GM12878 (cell line): ENCODE results near the gene DCLK2. TPM values are rescaled to one million over a fixed set of nuclear protein-coding genes. Genes with fewer than 3 reads are reported as not detected.

ENCODE experiments used
- ATAC-seq: fragments of 200-7000 bp; cut with Tn5 transposase; 3 replicates; pipeline ENCODE4 v1.9.1; 2020; ENCODE audit warnings: mild to moderate bottlenecking, moderate library complexity
- BruUV-seq: library from RNA; stranded (reverse); fragments of 400-500 nt; replicated peaks from 2 replicates; lab custom pipeline; 2021; lab: Mats Ljungman, UMichigan
- CTCF ChIA-PET: fragments of 300-600 bp; sonication (Branson Sonifier 250); formaldehyde crosslinking; extraction: SDS; loops from one replicate; lab custom pipeline; 2021; ENCODE audit warnings: inconsistent platforms; lab: Yijun Ruan, JAX
- POLR2A ChIA-PET: fragments of 350-600 bp; formaldehyde crosslinking; extraction: SDS; loops from one replicate; lab custom pipeline; 2021; ENCODE audit warnings: inconsistent platforms; lab: Charles Lee
- RAD21 ChIA-PET: fragments of 300-600 bp; sonication (Branson Sonifier 250); formaldehyde crosslinking; loops from one replicate; lab custom pipeline; 2023; ENCODE audit warnings: antibody characterized with exemption; ENCODE audit not compliant: unreplicated experiment; lab: Charles Lee
- SMC1A ChIA-PET: fragments of 300-600 bp; sonication (Branson Sonifier 250); formaldehyde crosslinking; loops from one replicate; lab custom pipeline; 2023; ENCODE audit not compliant: unreplicated experiment, uncharacterized antibody; lab: Charles Lee
- DNase-seq: peaks from one replicate; pipeline ENCODE4 v3.0.0-alpha.2; 2011; ENCODE audit warnings: low read depth, low spot score
- FAIRE-seq: peaks from 3 replicates; lab custom pipeline; 2011; peaks lifted over from hg19 to GRCh38; lab: Jason Lieb, UNC
- H2AFZ ChIP-seq: 2 replicates; pipeline ENCODE4 v1.6.0; 2011; ENCODE audit warnings: low read depth, low read length, control low read depth; ENCODE audit not compliant: control insufficient read depth
- H3K27ac ChIP-seq: 2 replicates; pipeline ENCODE4 v1.5.1; 2011; ENCODE audit warnings: control low read depth; ENCODE audit not compliant: control insufficient read depth, insufficient read depth
- H3K27me3 ChIP-seq, 2 experiments: replicated peaks in 1 of 2; 2 replicates each; pipeline versions ENCODE4 v1.6.0 to v1.6.1; 2011; ENCODE audit warnings: low read length in 1 of 2; ENCODE audit not compliant: control insufficient read depth in 2 of 2, insufficient read depth in 2 of 2
- H3K36me3 ChIP-seq, 2 experiments: 2 replicates each; pipeline ENCODE4 v1.5.1; 2011; ENCODE audit warnings: low read length in 1 of 2; ENCODE audit not compliant: control insufficient read depth in 2 of 2, insufficient read depth in 2 of 2
- H3K4me1 ChIP-seq: 2 replicates; pipeline ENCODE4 v1.6.1; 2011; ENCODE audit warnings: mild to moderate bottlenecking, low read length, moderate library complexity, mixed read lengths; ENCODE audit not compliant: control insufficient read depth, insufficient read depth
- H3K4me2 ChIP-seq: 2 replicates; pipeline ENCODE4 v1.6.0; 2011; ENCODE audit warnings: control low read depth; ENCODE audit not compliant: control insufficient read depth, insufficient read depth
- H3K4me3 ChIP-seq: fragments of 200-600 bp; sonication (generic); 2 replicates; pipeline ENCODE4 v1.5.1; 2016
- H3K79me2 ChIP-seq: 2 replicates; pipeline ENCODE4 v1.6.0; 2011; ENCODE audit warnings: low read length; ENCODE audit not compliant: control insufficient read depth, insufficient read depth
- H3K9ac ChIP-seq: 2 replicates; pipeline ENCODE4 v1.8.0; 2011; ENCODE audit warnings: low read length, control low read depth, mixed read lengths; ENCODE audit not compliant: control insufficient read depth, insufficient read depth
- H3K9me3 ChIP-seq: replicated peaks from 3 replicates; pipeline ENCODE4 v1.5.1; 2011; ENCODE audit warnings: mild to moderate bottlenecking, low read length; ENCODE audit not compliant: control insufficient read depth, insufficient read depth
- H4K20me1 ChIP-seq: 2 replicates; pipeline ENCODE4 v1.6.0; 2011; ENCODE audit not compliant: control insufficient read depth, insufficient read depth
- FOS ChIP-seq: IDR thresholded peaks from 3 replicates; pipeline ENCODE4 v1.6.1; 2011; ENCODE audit warnings: borderline replicate concordance; ENCODE audit not compliant: insufficient read length; ENCODE audit errors: extremely low read depth
- MTA3 ChIP-seq: IDR thresholded peaks from 2 replicates; pipeline ENCODE4 v1.6.1; 2012; ENCODE audit warnings: low read length, inconsistent platforms, borderline replicate concordance
- NFXL1 ChIP-seq: fragments of 450-650 bp; IDR thresholded peaks from 2 replicates; pipeline ENCODE4 v1.6.1; 2017; ENCODE audit warnings: antibody characterized with exemption, mild to moderate bottlenecking, borderline replicate concordance
- RBBP5 ChIP-seq: fragments of 200-600 bp; sonication (generic); conservative IDR thresholded peaks from 2 replicates; pipeline ENCODE4 v1.6.1; 2016
- RELA ChIP-seq: fragments of 450-650 bp; IDR thresholded peaks from 2 replicates; pipeline ENCODE4 v1.8.0; 2014; ENCODE audit warnings: borderline replicate concordance; ENCODE audit not compliant: partially characterized antibody
- SREBF1 ChIP-seq: IDR thresholded peaks from 2 replicates; pipeline ENCODE4 v1.6.1; 2012; ENCODE audit warnings: mild to moderate bottlenecking, low read length
- SRF ChIP-seq, 2 experiments: IDR thresholded peaks; 2 replicates each; pipeline ENCODE4 v1.6.1; 2011; ENCODE audit warnings: low read depth in 2 of 2, low read length in 2 of 2, mild to moderate bottlenecking in 1 of 2, moderate library complexity in 1 of 2
- YY1 ChIP-seq: IDR thresholded peaks from 2 replicates; pipeline ENCODE4 v1.6.1; 2011; ENCODE audit warnings: low read depth, mild to moderate bottlenecking, low read length
- WGBS: methylation state at CpG from one replicate; pipeline ENCODE4 v1.1.6; 2016; ENCODE audit warnings: low lambda C conversion rate; ENCODE audit not compliant: insufficient replicate concordance, insufficient coverage; ENCODE audit errors: missing lambda C conversion rate; 5-methylcytosine and 5-hydroxymethylcytosine counted together
- in situ Hi-C: fragments of 300-500 bp; cut with MboI; formaldehyde crosslinking; loops from 9 replicates; pipeline ENCODE4 v1.14.3; 2018; ENCODE audit warnings: mixed read lengths
- intact Hi-C: fragments of 100-400 bp; cut with micrococcal nuclease; formaldehyde crosslinking; loops from one replicate; pipeline ENCODE4 v1.14.2; 2022; ENCODE audit not compliant: unreplicated experiment
- polyA plus RNA-seq, 11 experiments: library from polyadenylated mRNA; depleted of rRNA in 4 of 11; unstranded in 6 of 11; stranded (reverse) in 5 of 11; fragments of >200 nt; fragmentation: Nextera tagmentation in 4 of 11; fragmentation: Illumina TruSeq in 1 of 11; extraction: Ambion mirVana in 4 of 11; extraction: Trizol in 1 of 11; gene quantifications; 1 replicate in 1 of 11; 2 replicates in 10 of 11; pipeline versions ENCODE4 v1.2.1 to v1.2.3, GENCODE V29; 2011 to 2016; ENCODE audit warnings: inconsistent platforms in 2 of 11, missing spikeins in 2 of 11, low read depth in 1 of 11
- total RNA-seq, 4 experiments: library from RNA; depleted of rRNA in 3 of 4; stranded (reverse); fragments of >200 nt in 3 of 4; fragmentation: Illumina TruSeq in 1 of 4; extraction: Trizol in 1 of 4; gene quantifications; 2 replicates each; pipeline versions ENCODE4 v1.2.1 to v1.2.3, GENCODE V29; 2013 to 2021
- TF ChIP-seq, protein P1 (sequence below): fragments of 450-650 bp; IDR thresholded peaks from 2 replicates; pipeline ENCODE4 v1.6.1; 2018; ENCODE audit warnings: borderline replicate concordance, mild to moderate bottlenecking; ENCODE audit not compliant: partially characterized antibody

Gene DCLK2
- total and polyA plus RNA-seq, 10 of the 15 experiments (the other 5 are each of a cell fraction or from before 2014, with no cell fraction given) = not detected

DNA sequence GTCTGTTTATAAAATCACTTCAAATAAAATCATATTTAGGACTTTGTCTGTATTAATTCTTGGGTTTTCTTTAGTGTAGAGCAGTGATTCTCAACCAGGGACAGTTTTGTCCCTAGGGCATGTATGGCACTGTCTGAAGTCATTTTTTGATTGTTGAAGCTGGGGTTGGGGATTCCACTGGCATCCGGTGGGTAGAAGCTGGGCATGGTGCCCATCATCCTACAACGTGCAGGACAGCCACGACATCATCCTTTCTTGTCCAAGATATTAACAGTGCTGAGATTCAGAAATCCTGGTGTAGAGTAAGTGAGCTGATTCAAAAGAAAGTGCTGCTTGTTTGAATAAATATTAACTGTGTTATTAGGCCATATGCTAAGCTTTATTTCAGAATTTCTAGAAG lies 28.6 kb downstream of the DCLK2 start (continued):
- TF ChIP-seq, protein P1, sequence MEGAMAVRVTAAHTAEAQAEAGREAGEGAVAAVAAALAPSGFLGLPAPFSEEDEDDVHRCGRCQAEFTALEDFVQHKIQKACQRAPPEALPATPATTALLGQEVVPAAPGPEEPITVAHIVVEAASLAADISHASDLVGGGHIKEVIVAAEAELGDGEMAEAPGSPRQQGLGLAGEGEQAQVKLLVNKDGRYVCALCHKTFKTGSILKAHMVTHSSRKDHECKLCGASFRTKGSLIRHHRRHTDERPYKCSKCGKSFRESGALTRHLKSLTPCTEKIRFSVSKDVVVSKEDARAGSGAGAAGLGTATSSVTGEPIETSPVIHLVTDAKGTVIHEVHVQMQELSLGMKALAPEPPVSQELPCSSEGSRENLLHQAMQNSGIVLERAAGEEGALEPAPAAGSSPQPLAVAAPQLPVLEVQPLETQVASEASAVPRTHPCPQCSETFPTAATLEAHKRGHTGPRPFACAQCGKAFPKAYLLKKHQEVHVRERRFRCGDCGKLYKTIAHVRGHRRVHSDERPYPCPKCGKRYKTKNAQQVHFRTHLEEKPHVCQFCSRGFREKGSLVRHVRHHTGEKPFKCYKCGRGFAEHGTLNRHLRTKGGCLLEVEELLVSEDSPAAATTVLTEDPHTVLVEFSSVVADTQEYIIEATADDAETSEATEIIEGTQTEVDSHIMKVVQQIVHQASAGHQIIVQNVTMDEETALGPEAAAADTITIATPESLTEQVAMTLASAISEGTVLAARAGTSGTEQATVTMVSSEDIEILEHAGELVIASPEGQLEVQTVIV = no peak
- TF ChIP-seq FOS = no peak
- TF ChIP-seq SRF (IDR thresholded peaks at IDR 0.05; ENCODE audit: low read depth in 2 of 2, low read length in 2 of 2) = no peak
- TF ChIP-seq YY1 = no peak
- no peak for TF ChIP-seq NFXL1
- no peak for TF ChIP-seq RBBP5
- TF ChIP-seq MTA3 = no peak
- TF ChIP-seq SREBF1 = no peak

- H3K4me1 ChIP-seq = no peaks in the 10 kb centered on the region
- H3K79me2 ChIP-seq = no peaks in the 10 kb centered on the region
- no peak for DNase-seq
- H3K4me2 ChIP-seq = no peak overlapping the region
- H3K9me3 ChIP-seq = no peaks in the 10 kb centered on the region
- ATAC-seq = no peak
- RAD21 ChIA-PET = no interaction called here
- intact Hi-C loops = no loop called here
- no peak for TF ChIP-seq RELA
- TF ChIP-seq, all 136 proteins: peak for 0
- Histone ChIP-seq H3K27me3 (no peaks in the 10 kb centered on the region), H4K20me1 (no peaks in the 10 kb centered on the region), H3K4me3 (no peak overlapping the region), H3K27ac (no peak overlapping the region), H3K9ac (no peak overlapping the region), H2AFZ (no peak overlapping the region), H3K36me3 (no peaks in the 10 kb centered on the region)
- no peak for FAIRE-seq
- BruUV-seq = no TSS peak
- SMC1A ChIA-PET = no interaction called here
- WGBS = 75% methylated on average over 1 of the region's 1 CpG
- in situ Hi-C loops = no loop called here
- CTCF ChIA-PET = no interaction called here
- POLR2A ChIA-PET = no interaction called here
Observed at GRCh38 chr4:150108691-150109090, 30.4 kb downstream of the DCLK2 start.
